ENCODE results near the gene MYO5A. TPM values are rescaled to one million over a fixed set of nuclear protein-coding genes. Genes with fewer than 3 reads are reported as not detected.
"Not testable (repeated sequence)": the region's sequence is repeated elsewhere in the genome, so short reads cannot be mapped to it uniquely, and the experiment has no call there.

The MYO5A gene
- total RNA-seq, 1 experiment from 2014 or later: 17.6 TPM

DNA sequence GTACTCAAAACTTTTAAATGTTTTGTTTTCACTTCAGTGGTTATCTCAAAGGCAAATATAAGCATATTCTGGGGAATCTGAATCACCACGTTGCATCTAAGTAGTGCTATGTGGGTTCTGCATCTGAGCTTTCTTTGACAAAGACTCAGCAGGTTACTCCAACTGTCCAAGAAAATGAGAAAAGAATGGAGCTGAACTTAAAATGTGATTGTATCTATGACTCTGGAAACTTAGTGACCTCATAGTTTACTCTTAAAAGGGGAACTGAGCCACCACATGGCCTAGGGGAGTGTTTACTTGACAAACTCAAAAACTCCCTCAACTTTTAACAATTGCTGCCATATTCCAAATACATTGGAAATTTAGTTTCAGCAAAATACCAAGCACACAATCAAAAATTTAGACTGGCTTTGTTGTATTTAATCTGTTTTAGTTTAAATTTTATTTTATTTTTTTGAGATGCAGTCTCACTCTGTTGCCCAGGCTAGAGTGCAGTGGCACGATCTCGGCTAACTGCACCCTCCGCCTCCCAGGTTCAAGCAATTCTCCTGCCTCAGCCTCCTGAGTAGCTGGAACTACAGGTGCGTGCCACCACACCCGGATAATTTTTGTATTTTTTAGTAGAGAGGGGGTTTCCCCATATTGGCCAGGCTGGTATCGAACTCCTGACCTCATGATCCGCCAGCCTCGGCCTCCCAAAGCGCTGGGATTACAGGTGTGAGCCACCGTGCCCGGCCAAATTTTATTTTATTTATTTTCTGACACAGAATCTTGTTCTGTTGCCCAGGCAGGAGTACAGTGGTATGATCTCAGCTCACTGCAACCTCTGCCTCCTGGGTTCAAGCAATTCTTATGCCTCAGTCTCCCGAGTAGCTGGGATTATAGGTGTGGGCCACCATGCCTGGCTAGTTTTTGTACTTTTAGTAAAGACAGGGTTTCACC, 37.0 kb upstream of the MYO5A start:
- H3K36me3 ChIP-seq (ENCODE audit: control insufficient read depth in 1 of 2, insufficient read depth in 2 of 2, low read length in 2 of 2); H3K9me2 ChIP-seq (ENCODE audit: insufficient read depth); H3K9me3 ChIP-seq (ENCODE audit: control insufficient read depth in 1 of 2, insufficient read depth in 1 of 2, low read depth in 1 of 2, low read length in 2 of 2); RAD21 ChIA-PET (ENCODE audit: low non-redundant PET in 1 of 2, low total read pairs in 2 of 2, uncharacterized antibody in 2 of 2, unreplicated experiment in 2 of 2); CTCF ChIA-PET; H3K4me2 ChIP-seq (ENCODE audit: low read length); H3K4me3 ChIP-seq (replicated peaks in 1 of 2; ENCODE audit: low read depth in 1 of 2, low read length in 2 of 2); BruUV-seq (replicated peaks); H2AFZ ChIP-seq (ENCODE audit: low read depth, low read length, poor library complexity, severe bottlenecking); H3K27ac ChIP-seq (ENCODE audit: low read depth, low read length); ATAC-seq; POLR2A ChIA-PET; H3K27me3 ChIP-seq (ENCODE audit: insufficient read depth, low read length); DNase-seq (ENCODE audit: low read depth, low spot score); H3K9ac ChIP-seq (ENCODE audit: low read length): not testable (repeated sequence)
- Histone ChIP-seq H4K20me1 (ENCODE audit: insufficient read depth) (peaks cover 52% of the 10 kb centered on the region), H3K4me1 (ENCODE audit: control insufficient read depth in 1 of 2, insufficient read depth in 2 of 2, low read length in 2 of 2) (peaks cover 8 to 16% of the 10 kb centered on the region in 2 experiments), H3K79me2 (ENCODE audit: insufficient read depth, low read length) (peaks cover 82% of the 10 kb centered on the region)
- intact Hi-C loops (cut with micrococcal nuclease): loop anchor here (5.0 to 10.0 kb wide), 3 partner anchors 112 to 311 kb away; partner anchors contain the start of gene ATOSA

DNA sequence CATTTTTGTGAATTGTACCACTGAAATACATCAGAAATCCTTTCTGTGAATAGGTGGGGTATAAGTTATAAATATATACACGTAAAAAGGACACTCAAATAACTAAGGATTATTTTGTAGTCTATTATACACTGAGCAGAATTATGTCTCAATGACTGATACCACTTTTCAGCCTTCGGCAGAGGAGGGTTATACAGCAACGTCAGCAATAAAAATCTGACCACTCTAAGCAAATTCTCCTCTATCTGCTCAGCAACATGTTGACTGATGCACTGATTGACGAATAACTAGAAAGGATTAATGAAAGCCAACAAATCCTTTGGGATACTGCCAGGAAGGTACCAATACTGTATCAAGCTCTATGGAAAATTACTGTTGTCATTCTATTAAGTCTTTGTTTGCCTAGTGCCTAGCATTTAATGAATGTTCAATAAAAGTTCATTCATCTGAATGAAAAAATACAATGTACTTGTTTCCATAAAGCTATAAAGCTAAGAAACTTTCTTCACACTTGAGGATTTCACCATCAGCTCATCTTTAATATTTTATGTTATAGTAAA, 34.9 kb upstream of the MYO5A start:
- H3K4me2 ChIP-seq (ENCODE audit: low read length): no peak overlapping the region
- H3K4me1 ChIP-seq (ENCODE audit: control insufficient read depth in 1 of 2, insufficient read depth in 2 of 2, low read length in 2 of 2): peaks cover 9 to 18% of the 10 kb centered on the region in 2 experiments
- no peak for ATAC-seq
- no peak overlapping the region for H2AFZ ChIP-seq (ENCODE audit: low read depth, low read length, poor library complexity, severe bottlenecking)
- no peak for DNase-seq (ENCODE audit: low read depth, low spot score)
- peaks cover 100% of the 10 kb centered on the region for H3K79me2 ChIP-seq (ENCODE audit: insufficient read depth, low read length)
- no peak overlapping the region for H3K4me3 ChIP-seq (replicated peaks in 1 of 2; ENCODE audit: low read depth in 1 of 2, low read length in 2 of 2)
- H3K9me3 ChIP-seq (ENCODE audit: control insufficient read depth in 1 of 2, insufficient read depth in 1 of 2, low read depth in 1 of 2, low read length in 2 of 2): no peaks in the 10 kb centered on the region
- H4K20me1 ChIP-seq (ENCODE audit: insufficient read depth): peaks cover 71% of the 10 kb centered on the region
- H3K27ac ChIP-seq (ENCODE audit: low read depth, low read length): no peak overlapping the region
- intact Hi-C loops (cut with micrococcal nuclease): loop anchor here (10.0 kb wide), 2 partner anchors 171 to 309 kb away; no protein-coding TSS in a partner anchor
- peaks cover 0 to 2% of the 10 kb centered on the region in 2 experiments; a peak in 1 of 4 replicates for H3K36me3 ChIP-seq (ENCODE audit: control insufficient read depth in 1 of 2, insufficient read depth in 2 of 2, low read length in 2 of 2)
- no TSS peak for BruUV-seq (replicated peaks)
- ChIA-PET CTCF (no interaction called here), POLR2A (no interaction called here), RAD21 (ENCODE audit: low non-redundant PET in 1 of 2, low total read pairs in 2 of 2, uncharacterized antibody in 2 of 2, unreplicated experiment in 2 of 2) (no interaction called here)
- TF ChIP-seq EZH2phosphoT487 (IDR thresholded peaks at IDR 0.05; ENCODE audit: borderline replicate concordance) (no peak), SRF (IDR thresholded peaks at IDR 0.05; ENCODE audit: low read depth) (no peak), CEBPB (IDR thresholded peaks at IDR 0.05; ENCODE audit: low read depth) (no peak), EGR1 (IDR thresholded peaks at IDR 0.05; ENCODE audit: low read depth) (no peak), POLR2A (IDR thresholded peaks at IDR 0.05; ENCODE audit: borderline replicate concordance, extremely low read depth, insufficient read depth, insufficient read length) (no peak), FOSL1 (IDR thresholded peaks at IDR 0.05; ENCODE audit: low read depth) (no peak)
- TF ChIP-seq, protein P1, sequence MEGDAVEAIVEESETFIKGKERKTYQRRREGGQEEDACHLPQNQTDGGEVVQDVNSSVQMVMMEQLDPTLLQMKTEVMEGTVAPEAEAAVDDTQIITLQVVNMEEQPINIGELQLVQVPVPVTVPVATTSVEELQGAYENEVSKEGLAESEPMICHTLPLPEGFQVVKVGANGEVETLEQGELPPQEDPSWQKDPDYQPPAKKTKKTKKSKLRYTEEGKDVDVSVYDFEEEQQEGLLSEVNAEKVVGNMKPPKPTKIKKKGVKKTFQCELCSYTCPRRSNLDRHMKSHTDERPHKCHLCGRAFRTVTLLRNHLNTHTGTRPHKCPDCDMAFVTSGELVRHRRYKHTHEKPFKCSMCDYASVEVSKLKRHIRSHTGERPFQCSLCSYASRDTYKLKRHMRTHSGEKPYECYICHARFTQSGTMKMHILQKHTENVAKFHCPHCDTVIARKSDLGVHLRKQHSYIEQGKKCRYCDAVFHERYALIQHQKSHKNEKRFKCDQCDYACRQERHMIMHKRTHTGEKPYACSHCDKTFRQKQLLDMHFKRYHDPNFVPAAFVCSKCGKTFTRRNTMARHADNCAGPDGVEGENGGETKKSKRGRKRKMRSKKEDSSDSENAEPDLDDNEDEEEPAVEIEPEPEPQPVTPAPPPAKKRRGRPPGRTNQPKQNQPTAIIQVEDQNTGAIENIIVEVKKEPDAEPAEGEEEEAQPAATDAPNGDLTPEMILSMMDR (IDR thresholded peaks at IDR 0.05 in 2 of 3, conservative IDR thresholded peaks at IDR 0.05 in 1 of 3; ENCODE audit: borderline replicate concordance in 1 of 3, insufficient read depth in 1 of 3, low read depth in 2 of 3, low read length in 2 of 3): no peak
- H3K9me2 ChIP-seq (ENCODE audit: insufficient read depth): no peaks in the 10 kb centered on the region
- no peaks in the 10 kb centered on the region for H3K27me3 ChIP-seq (ENCODE audit: insufficient read depth, low read length)
- H3K9ac ChIP-seq (ENCODE audit: low read length): no peak overlapping the region

Measured in HCT116 (cell line).